22Rv1 (cell line): ENCODE measurements around the gene UBE2G1.

Source experiments
- CTCF ChIP-seq: fragments of 450-650 bp; IDR thresholded peaks from 2 replicates; pipeline ENCODE4 v1.5.1; 2017; ENCODE audit warnings: mild to moderate bottlenecking
- ZFX ChIP-seq: fragments of 450-650 bp; IDR thresholded peaks from 2 replicates; pipeline ENCODE4 v1.6.1; 2017; ENCODE audit warnings: antibody characterized with exemption, borderline replicate concordance

- TF ChIP-seq CTCF (no peak), ZFX (no peak)
These were observed 1.8 kb downstream of the UBE2G1 start for GRCh38 chr17:4364622-4365041.
